ENCODE data around the gene MSI2. TPM values are rescaled to one million over a fixed set of nuclear protein-coding genes. Genes with fewer than 3 reads are reported as not detected.

MSI2 gene
- total and polyA plus RNA-seq, 9 of the 15 experiments (the other 6 are each of a cell fraction or from before 2014, with no cell fraction given), result 4.6 to 61.8 (median 42.4) TPM

GRCh38 chr17:57459286-57459915, 203.1 kb downstream of the MSI2 start (continued):
- TF ChIP-seq ZNF280A (IDR thresholded peaks at IDR 0.05; ENCODE audit: low read depth, partially characterized antibody) (no peak), SMAD4 (CRISPR knock-in tag; conservative IDR thresholded peaks at IDR 0.05) (peak; percentile 65; the same call in 1 of the 2 replicates), SP1 (CRISPR knock-in tag; IDR thresholded peaks at IDR 0.05) (no peak), JUND (IDR thresholded peaks at IDR 0.05; ENCODE audit: borderline replicate concordance, low read depth, low read length) (peak; percentile 43; the same call in 1 of the 2 replicates), JUND (tag; IDR thresholded peaks at IDR 0.05; ENCODE audit: borderline replicate concordance, low read depth, low read length) (peak; percentile 71; the same call in 2 of the 3 replicates), TRIM28 (IDR thresholded peaks at IDR 0.05) (no peak), NFRKB (IDR thresholded peaks at IDR 0.05; ENCODE audit: low read depth) (no peak), CLOCK (CRISPR knock-in tag; IDR thresholded peaks at IDR 0.05; ENCODE audit: borderline replicate concordance) (no peak), DDX20 (tag; IDR thresholded peaks at IDR 0.05; ENCODE audit: low read depth) (no peak), TAF7 (tag; IDR thresholded peaks at IDR 0.05) (no peak), E4F1 (CRISPR knock-in tag; IDR thresholded peaks at IDR 0.05; ENCODE audit: borderline replicate concordance) (no peak), NCOA6 (IDR thresholded peaks at IDR 0.05) (no peak), PRMT5 (CRISPR knock-in tag; IDR thresholded peaks at IDR 0.05) (no peak), MYC (IDR thresholded peaks at IDR 0.05; ENCODE audit: low read depth, low read length) (peak; percentile 75), MYC (CRISPR knock-in tag; IDR thresholded peaks at IDR 0.05; ENCODE audit: borderline replicate concordance, low read depth) (no peak), FOXO4 (CRISPR knock-in tag; IDR thresholded peaks at IDR 0.05) (no peak), FOXJ3 (CRISPR knock-in tag; IDR thresholded peaks at IDR 0.05) (no peak), HDAC2 (IDR thresholded peaks at IDR 0.05) (peak; percentile 67; the same call in 1 of the 2 replicates), HDAC1 (IDR thresholded peaks at IDR 0.05) (0 out of 4 replicates have a peak, but pooled peaks of 1 of the 2 experiments have one; percentile 52), RBBP5 (IDR thresholded peaks at IDR 0.05; ENCODE audit: borderline replicate concordance, insufficient read depth, low read length, poor library complexity, severe bottlenecking) (no peak)

Measured in K562 (cell line).